Activated CD4-positive, alpha-beta T cell treated with anti-CD3 and anti-CD28 coated beads, Interleukin-2, amount 10 ng/mL, durations not matched to agents 7 days and 5 days (primary cell): ENCODE measurements around the gene PI4K2A. TPM values are rescaled to one million over a fixed set of nuclear protein-coding genes. Genes with fewer than 3 reads are reported as not detected.
"Not testable (repeated sequence)": the region's sequence is repeated elsewhere in the genome, so short reads cannot be mapped to it uniquely, and the experiment has no call there.

Experiments
- CTCF ChIA-PET: fragments of 350-600 bp; sonication (Branson Sonifier 250); formaldehyde crosslinking; loops from one replicate; lab custom pipeline; 2021; ENCODE audit warnings: antibody characterized with exemption; lab: Charles Lee
- POLR2A ChIA-PET: fragments of 350-600 bp; sonication (Branson Sonifier 250); formaldehyde crosslinking; loops from one replicate; lab custom pipeline; 2021; ENCODE audit warnings: antibody characterized with exemption; lab: Charles Lee
- DNase-seq: peaks from one replicate; pipeline ENCODE4 v3.0.0-alpha.2; 2020
- H3K27ac Mint-ChIP-seq: one replicate; pipeline ENCODE4 v1.8.0; 2021; ENCODE audit warnings: mild to moderate bottlenecking, moderate library complexity, mixed read lengths
- H3K27me3 Mint-ChIP-seq: one replicate; pipeline ENCODE4 v1.8.0; 2021; ENCODE audit warnings: mixed read lengths
- H3K36me3 Mint-ChIP-seq: one replicate; pipeline ENCODE4 v1.8.0; 2021; ENCODE audit warnings: low read depth, mixed read lengths
- H3K4me1 Mint-ChIP-seq: one replicate; pipeline ENCODE4 v1.8.0; 2021; ENCODE audit warnings: mixed read lengths
- H3K4me3 Mint-ChIP-seq: one replicate; pipeline ENCODE4 v1.8.0; 2021; ENCODE audit warnings: mild to moderate bottlenecking, moderate library complexity, mixed read lengths
- H3K9me3 Mint-ChIP-seq: one replicate; pipeline ENCODE4 v1.8.0; 2021; ENCODE audit warnings: mixed read lengths
- total RNA-seq, 2 experiments: library from RNA; stranded (reverse); gene quantifications; one replicate each; pipeline ENCODE4 v1.2.3, GENCODE V29; 2021

The PI4K2A gene
- total RNA-seq, 2 experiments from 2014 or later = 9.9 to 10.1 TPM

DNA sequence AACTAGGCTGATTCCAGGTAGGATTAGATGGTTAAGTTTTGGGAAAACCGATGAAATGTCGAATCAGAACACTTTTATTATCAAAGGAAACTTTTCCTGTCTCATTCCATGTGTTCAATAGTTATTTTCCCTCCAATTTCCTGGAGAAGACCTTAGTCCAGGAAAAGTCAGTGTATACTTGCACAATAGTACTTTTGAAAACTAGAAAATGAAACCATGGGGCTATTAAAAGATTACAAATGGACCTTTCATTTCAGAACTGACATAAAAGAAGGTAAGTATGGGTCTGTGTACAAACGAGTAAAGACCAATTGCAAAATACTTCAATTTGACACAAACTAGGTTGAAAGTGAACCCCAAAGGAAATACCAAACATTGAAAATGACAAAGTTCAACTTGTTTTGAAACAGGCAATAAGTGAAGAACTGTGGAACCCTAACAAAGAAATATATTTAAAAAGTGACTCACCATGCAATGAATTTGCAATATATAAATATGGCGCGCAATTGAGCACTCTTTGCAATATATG is 44.5 kb downstream of the PI4K2A start:
- no peaks in the 10 kb centered on the region for H3K36me3 Mint-ChIP-seq
- H3K9me3 Mint-ChIP-seq = no peaks in the 10 kb centered on the region
- H3K4me1 Mint-ChIP-seq = peaks cover 13% of the 10 kb centered on the region
- ChIA-PET POLR2A (no interaction called here), CTCF (interaction anchor here (1.4 to 5.3 kb wide), 2 partner anchors 8 to 21 kb away, joined by 4 to 34 read pairs; no protein-coding TSS in a partner anchor)
- no peaks in the 10 kb centered on the region for H3K27me3 Mint-ChIP-seq
- no peak overlapping the region for H3K4me3 Mint-ChIP-seq
- H3K27ac Mint-ChIP-seq = no peak overlapping the region
- no peak for DNase-seq

DNA sequence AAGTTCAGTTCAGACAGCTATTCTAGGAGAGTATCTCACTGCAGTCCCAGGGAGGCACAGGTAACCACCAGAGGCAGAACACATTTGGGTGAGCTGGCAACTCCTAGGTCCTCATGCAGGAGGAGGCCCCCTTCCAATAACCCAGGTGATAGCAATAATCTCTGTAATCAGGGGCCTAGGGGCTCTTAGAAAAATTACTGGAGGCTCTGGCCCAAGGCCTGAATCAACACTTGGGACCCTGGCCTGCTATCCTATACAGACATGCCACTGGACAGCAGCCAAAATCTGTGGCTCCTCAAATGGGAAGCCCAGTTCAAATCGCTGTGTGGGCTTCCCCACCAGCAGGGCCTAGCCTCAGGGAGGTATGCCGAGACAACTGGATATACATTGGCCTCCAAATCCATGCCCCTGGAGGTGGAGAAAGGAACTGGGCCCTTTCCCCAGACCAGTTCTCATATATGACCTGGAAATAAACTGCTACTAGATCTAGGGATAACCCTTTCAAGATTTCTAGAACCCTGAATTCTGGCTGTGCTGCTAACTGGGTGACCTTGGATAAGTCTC is 45.0 kb downstream of the PI4K2A start:
- Mint-ChIP-seq H3K27me3 (no peaks in the 10 kb centered on the region), H3K36me3 (no peaks in the 10 kb centered on the region), H3K4me1 (peaks cover 13% of the 10 kb centered on the region), H3K9me3 (no peaks in the 10 kb centered on the region), H3K27ac (no peak overlapping the region), H3K4me3 (no peak overlapping the region)
- DNase-seq = no peak
- ChIA-PET CTCF (interaction anchor here (0.8 to 5.3 kb wide), 4 partner anchors 9 to 38 kb away, joined by 3 to 34 read pairs (median 19); no protein-coding TSS in a partner anchor), POLR2A (no interaction called here)

- POLR2A ChIA-PET = interaction anchor here (0.6 kb wide), 2 partner anchors 15 to 420 kb away, joined by 3 read pairs; no protein-coding TSS in a partner anchor
- peak overlapping the region; percentile 76 for H3K27ac Mint-ChIP-seq
- CTCF ChIA-PET = interaction anchor here (0.6 to 5.3 kb wide), 12 partner anchors 10 to 1703 kb away, joined by 3 to 34 read pairs (median 4); partner anchors contain the start of gene ZFYVE27
- no peaks in the 10 kb centered on the region for H3K36me3 Mint-ChIP-seq
- H3K9me3 Mint-ChIP-seq = no peaks in the 10 kb centered on the region
- peak; percentile 10 for DNase-seq
- H3K27me3 Mint-ChIP-seq = no peaks in the 10 kb centered on the region
- H3K4me1 Mint-ChIP-seq = peaks cover 13% of the 10 kb centered on the region
- H3K4me3 Mint-ChIP-seq = peak overlapping the region; percentile 76
Measured at GRCh38 chr10:97686301-97686961, 46.0 kb downstream of the PI4K2A start.

GRCh38 chr10:97686962-97687784 is 46.7 kb downstream of the PI4K2A start, which contains the start of gene AVPI1:
TSS of gene AVPI1 (minus strand) at chr10:97687241. CDS start at chr10:97679905, 7,336 bp downstream.
- no peaks in the 10 kb centered on the region for H3K9me3 Mint-ChIP-seq
- H3K36me3 Mint-ChIP-seq = no peaks in the 10 kb centered on the region
- CTCF ChIA-PET = interaction anchor here (0.6 to 5.3 kb wide), 11 partner anchors 10 to 1702 kb away, joined by 3 to 34 read pairs (median 4); partner anchors contain the start of gene ZFYVE27
- DNase-seq = peak; percentile 93
- peak within 1 kb of the TSS; percentile 76 for H3K4me3 Mint-ChIP-seq
- H3K4me1 Mint-ChIP-seq = peaks cover 13% of the 10 kb centered on the region
- POLR2A ChIA-PET = interaction anchor here (0.6 kb wide), 2 partner anchors 16 to 421 kb away, joined by 3 read pairs; no protein-coding TSS in a partner anchor
- H3K27ac Mint-ChIP-seq = peak within 1 kb of the TSS; percentile 76
- no peaks in the 10 kb centered on the region for H3K27me3 Mint-ChIP-seq

DNA sequence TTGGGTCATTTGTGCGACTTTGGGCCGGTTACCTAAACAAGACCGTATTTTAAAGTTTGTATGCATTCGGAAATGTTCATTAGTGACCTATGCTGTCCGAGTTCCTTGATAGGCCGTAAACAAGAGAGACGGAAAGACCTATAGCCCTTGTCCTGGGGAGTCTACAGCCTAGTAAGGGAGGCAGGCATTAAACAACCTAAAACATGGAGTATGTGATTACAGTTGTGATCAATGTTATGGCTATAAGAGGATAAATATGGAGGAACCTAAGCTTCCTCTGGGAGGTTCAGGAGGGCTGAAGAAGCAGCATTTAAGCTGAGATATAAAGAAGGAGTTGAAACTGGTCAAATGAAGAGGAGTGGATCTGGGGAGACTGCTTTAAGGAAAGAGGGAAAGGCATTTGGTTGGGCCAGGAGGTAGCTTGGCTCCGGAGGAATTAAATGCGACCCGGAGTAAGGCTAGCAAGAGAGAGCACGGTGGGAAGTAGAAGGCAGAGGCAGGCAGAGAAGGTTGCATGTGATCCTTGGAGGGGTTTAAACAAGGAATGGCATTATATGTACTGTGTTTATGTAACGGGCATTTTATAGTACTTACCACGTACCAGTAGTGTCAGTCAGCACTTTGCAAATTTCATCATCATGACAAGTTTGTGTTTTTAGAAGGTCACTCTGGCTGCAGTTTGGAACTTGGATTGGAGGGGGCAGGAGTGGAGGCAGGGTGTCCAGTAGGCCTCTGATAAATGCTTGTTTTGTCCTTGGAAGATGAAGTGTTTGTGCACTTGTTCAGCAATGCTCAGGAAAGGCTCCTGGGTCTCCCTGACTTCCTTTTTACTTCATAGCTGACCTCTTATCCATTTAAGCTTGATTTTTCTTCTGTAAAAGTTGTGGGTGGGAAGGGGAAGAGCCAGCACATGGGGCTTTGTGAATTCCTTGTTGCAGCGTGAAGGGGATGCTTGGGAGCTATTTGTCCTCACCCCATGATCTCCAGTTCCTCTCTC is 47.6 kb downstream of the PI4K2A start:
- Mint-ChIP-seq H3K27me3 (no peaks in the 10 kb centered on the region), H3K27ac (peak overlapping the region; percentile 38), H3K36me3 (no peaks in the 10 kb centered on the region), H3K4me1 (peaks cover 13% of the 10 kb centered on the region), H3K9me3 (no peaks in the 10 kb centered on the region), H3K4me3 (peak overlapping the region; percentile 76)
- no peak for DNase-seq
- ChIA-PET CTCF (interaction anchor here (1.2 to 5.3 kb wide), 6 partner anchors 9 to 181 kb away, joined by 3 to 34 read pairs (median 6); partner anchors contain the start of gene ZFYVE27), POLR2A (no interaction called here)

- H3K4me3 Mint-ChIP-seq = no peak overlapping the region
- no peak overlapping the region for H3K27ac Mint-ChIP-seq
- DNase-seq = no peak
- H3K4me1 Mint-ChIP-seq = peaks cover 13% of the 10 kb centered on the region
- H3K27me3 Mint-ChIP-seq = no peaks in the 10 kb centered on the region
- CTCF ChIA-PET = interaction anchor here (1.1 kb wide), 1 partner anchor 19 kb away, joined by 3 read pairs; no protein-coding TSS in a partner anchor
- H3K36me3 Mint-ChIP-seq = no peaks in the 10 kb centered on the region
- POLR2A ChIA-PET = no interaction called here
- no peaks in the 10 kb centered on the region for H3K9me3 Mint-ChIP-seq
Measured at GRCh38 chr10:97689559-97690020, 49.1 kb downstream of the PI4K2A start.

DNA sequence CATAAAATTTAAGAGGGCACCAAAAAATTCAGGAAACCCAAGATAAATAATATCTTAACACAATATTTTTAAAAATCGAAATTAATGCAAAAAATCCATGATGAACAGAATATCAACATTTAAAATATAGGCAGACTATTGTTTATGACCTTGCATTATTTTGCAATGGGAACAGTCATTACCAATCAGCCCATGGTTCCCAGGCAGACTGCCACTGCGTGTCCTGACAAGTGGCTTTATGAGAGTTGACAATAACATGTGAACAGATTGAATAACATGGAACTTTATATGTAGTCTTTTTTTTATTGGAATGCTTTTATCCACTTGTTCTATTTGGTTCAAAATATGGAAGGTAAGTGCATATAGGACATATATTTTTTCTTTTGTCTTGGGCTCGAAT is 49.7 kb downstream of the PI4K2A start:
- Mint-ChIP-seq H3K36me3 (no peaks in the 10 kb centered on the region), H3K4me3 (no peak overlapping the region), H3K9me3 (no peaks in the 10 kb centered on the region), H3K27ac (no peak overlapping the region), H3K4me1 (peaks cover 13% of the 10 kb centered on the region), H3K27me3 (no peaks in the 10 kb centered on the region)
- POLR2A ChIA-PET = no interaction called here
- CTCF ChIA-PET = interaction anchor here (0.6 to 1.1 kb wide), 2 partner anchors 18 to 19 kb away, joined by 3 read pairs; no protein-coding TSS in a partner anchor
- no peak for DNase-seq

GRCh38 chr10:97698072-97698655 is 57.7 kb downstream of the PI4K2A start:
- H3K27me3 Mint-ChIP-seq, H3K36me3 Mint-ChIP-seq, POLR2A ChIA-PET, H3K4me1 Mint-ChIP-seq, H3K9me3 Mint-ChIP-seq, H3K4me3 Mint-ChIP-seq, DNase-seq, H3K27ac Mint-ChIP-seq: not testable (repeated sequence)
- CTCF ChIA-PET = interaction anchor here (1.0 to 1.8 kb wide), 2 partner anchors 11 to 37 kb away, joined by 5 to 6 read pairs; no protein-coding TSS in a partner anchor

GRCh38 chr10:97701438-97702069 is 61.1 kb downstream of the PI4K2A start:
- no peak overlapping the region for H3K4me3 Mint-ChIP-seq
- no peaks in the 10 kb centered on the region for H3K9me3 Mint-ChIP-seq
- H3K27me3 Mint-ChIP-seq = peaks cover 10% of the 10 kb centered on the region
- POLR2A ChIA-PET = no interaction called here
- no peaks in the 10 kb centered on the region for H3K4me1 Mint-ChIP-seq
- DNase-seq = peak; percentile 73
- CTCF ChIA-PET = interaction anchor here (0.5 to 4.3 kb wide), 23 partner anchors 9 to 344 kb away, joined by 3 to 29 read pairs (median 4); partner anchors contain the start of genes AVPI1, MARVELD1 and ZFYVE27
- no peaks in the 10 kb centered on the region for H3K36me3 Mint-ChIP-seq
- H3K27ac Mint-ChIP-seq = no peak overlapping the region

GRCh38 chr10:97703398-97704067 is 63.1 kb downstream of the PI4K2A start:
- Mint-ChIP-seq H3K4me1 (no peaks in the 10 kb centered on the region), H3K27ac (no peak overlapping the region), H3K9me3 (no peaks in the 10 kb centered on the region), H3K36me3 (no peaks in the 10 kb centered on the region), H3K4me3 (no peak overlapping the region), H3K27me3 (peaks cover 15% of the 10 kb centered on the region)
- no peak for DNase-seq
- POLR2A ChIA-PET = no interaction called here
- CTCF ChIA-PET = interaction anchor here (1.0 to 4.3 kb wide), 5 partner anchors 11 to 166 kb away, joined by 3 to 29 read pairs (median 6); partner anchors contain the start of genes AVPI1, MARVELD1 and ZFYVE27
